Superior temporal gyrus (tissue), 1 donor: ENCODE data around the gene WDR43.

ENCODE experiments used
- DNase-seq: peaks from one replicate; pipeline ENCODE4 v3.0.0-alpha.2; 2016; ENCODE audit errors: extremely low spot score

WDR43 gene

GRCh38 chr2:28909655-28910353, 15.3 kb downstream of the WDR43 start:
- DNase-seq, result no peak

DNA sequence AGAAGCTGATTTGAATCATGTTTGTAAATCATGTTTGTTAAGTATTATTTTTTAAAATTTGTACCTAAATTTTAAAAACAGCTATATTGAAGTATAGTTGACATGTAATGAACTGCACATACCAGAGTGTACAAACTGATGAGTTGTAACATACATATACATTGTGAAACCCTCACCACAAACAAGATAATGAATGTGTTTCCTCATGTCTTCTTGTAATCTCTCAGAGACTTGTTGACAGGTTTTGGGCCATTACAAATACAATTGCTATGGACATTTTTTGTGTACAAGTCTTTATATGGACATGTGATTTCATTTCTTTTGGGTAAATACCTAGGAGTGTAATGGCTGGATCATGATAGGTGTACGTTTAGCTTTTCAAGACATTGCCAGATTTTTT, 21.5 kb downstream of the WDR43 start:
- DNase-seq, result no peak

- DNase-seq, result no peak
These were observed 32.4 kb downstream of the WDR43 start for GRCh38 chr2:28926847-28927246.

- no peak for DNase-seq
These were observed 33.0 kb downstream of the WDR43 start for GRCh38 chr2:28927469-28927868.

- no peak for DNase-seq
These were observed 33.4 kb downstream of the WDR43 start for GRCh38 chr2:28927878-28928277.

- no peak for DNase-seq
These were observed 35.1 kb downstream of the WDR43 start for GRCh38 chr2:28929581-28929980.

GRCh38 chr2:28930205-28930604, 35.7 kb downstream of the WDR43 start:
- no peak for DNase-seq

GRCh38 chr2:28934769-28935168, 40.3 kb downstream of the WDR43 start:
- DNase-seq, result no peak

DNA sequence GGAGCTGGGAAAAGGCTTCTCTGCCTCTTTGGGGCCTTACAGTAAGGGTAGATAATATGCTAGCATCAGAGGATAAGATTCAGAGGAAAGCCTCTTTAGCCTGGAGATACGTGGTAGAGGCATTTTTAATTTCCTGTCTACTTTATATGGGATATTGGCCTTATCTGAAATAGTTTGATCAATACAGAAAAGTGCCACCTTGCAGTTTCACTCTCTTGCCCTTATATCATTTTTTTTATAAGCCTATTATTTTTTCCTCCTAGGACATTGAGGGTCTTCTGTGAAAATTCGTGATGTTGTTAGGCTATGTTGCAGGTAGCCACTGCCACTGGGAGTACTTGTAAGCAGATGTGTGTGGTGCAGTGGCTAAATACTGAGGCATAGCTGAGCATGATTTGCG, 46.5 kb downstream of the WDR43 start:
- no peak for DNase-seq

DNA sequence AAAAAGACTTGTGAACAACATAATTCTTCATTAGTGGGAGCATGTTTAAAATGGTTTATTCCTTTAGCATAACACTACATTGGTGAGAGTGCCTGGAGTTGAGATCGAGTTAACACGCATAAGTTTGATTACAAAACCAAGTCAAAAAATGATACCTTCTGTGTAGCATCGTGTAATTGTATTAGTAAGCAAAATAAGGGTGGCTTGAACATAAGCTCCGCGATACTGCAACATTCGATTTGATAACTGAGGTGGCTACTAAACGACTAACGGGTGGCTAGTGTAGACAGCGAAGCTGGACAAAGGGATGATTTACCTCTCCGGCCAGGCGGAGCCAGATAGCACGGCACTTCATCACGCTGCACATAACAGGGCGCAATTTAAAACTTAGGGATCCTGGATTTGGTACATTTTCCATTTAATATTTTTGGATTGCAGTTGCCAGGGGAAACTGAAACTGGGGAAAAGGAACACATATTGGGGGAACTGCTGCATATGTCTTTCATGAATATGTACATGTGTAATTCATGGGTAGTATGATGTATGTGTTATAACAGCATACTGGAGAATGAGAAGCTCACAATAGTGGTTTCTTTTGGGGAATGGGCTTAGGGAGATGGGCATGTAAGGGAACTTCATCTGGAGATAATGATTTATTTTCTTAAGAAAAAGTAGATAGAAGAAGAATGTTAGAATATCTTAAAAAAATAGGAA, 50.2 kb downstream of the WDR43 start:
- no peak for DNase-seq

GRCh38 chr2:28948160-28948559, 53.7 kb downstream of the WDR43 start:
- DNase-seq, result no peak

DNA sequence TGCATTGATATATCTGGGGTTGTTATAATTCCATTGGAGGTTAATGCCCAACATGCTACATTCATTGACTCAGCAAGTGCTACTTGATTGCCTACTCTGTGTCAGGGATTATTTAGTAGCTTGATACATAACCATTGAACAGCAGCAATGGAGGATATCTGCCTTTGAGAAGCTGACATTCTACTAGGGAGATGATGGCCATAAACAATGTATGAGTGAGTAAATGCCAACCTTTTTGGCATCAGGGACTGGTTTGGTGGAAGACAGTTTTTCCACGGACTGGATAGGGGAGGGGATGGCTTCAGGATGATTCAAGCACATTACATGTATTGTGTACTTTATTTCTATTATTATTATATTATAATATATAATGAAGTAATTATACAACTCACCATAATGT, 54.7 kb downstream of the WDR43 start:
- DNase-seq, result no peak

- no peak for DNase-seq
These were observed 55.3 kb downstream of the WDR43 start for GRCh38 chr2:28949617-28950305.

- DNase-seq, result no peak
These were observed 56.6 kb downstream of the WDR43 start for GRCh38 chr2:28950941-28951630.

- DNase-seq, result no peak
These were observed 57.7 kb downstream of the WDR43 start for GRCh38 chr2:28951910-28952835.

GRCh38 chr2:28952836-28953211, 58.4 kb downstream of the WDR43 start:
- DNase-seq, result no peak

- no peak for DNase-seq
These were observed 61.0 kb downstream of the WDR43 start for GRCh38 chr2:28955467-28955866.

GRCh38 chr2:28956415-28956826, 62.0 kb downstream of the WDR43 start:
- peak; percentile 62 for DNase-seq

GRCh38 chr2:28956890-28957289, 62.4 kb downstream of the WDR43 start:
- DNase-seq, result no peak

- peak; percentile 96 for DNase-seq
These were observed 64.2 kb downstream of the WDR43 start for GRCh38 chr2:28958689-28959088.

- no peak for DNase-seq
These were observed 65.9 kb downstream of the WDR43 start for GRCh38 chr2:28960401-28960800.
